B cell (primary cell): ENCODE measurements around the gene N4BP2.

Experiments
- EZH2 ChIP-seq: IDR thresholded peaks from 2 replicates; pipeline ENCODE4 v1.6.1; 2012; ENCODE audit warnings: borderline replicate concordance, low read depth, mild to moderate bottlenecking, moderate library complexity, low read length; ENCODE audit not compliant: insufficient read depth, poor library complexity, severe bottlenecking
- TF ChIP-seq, protein P1 (sequence below): fragments of 200-600 bp; IDR thresholded peaks from one replicate; pipeline ENCODE4 v1.8.0; 2022; ENCODE audit warnings: antibody characterized with exemption, mild to moderate bottlenecking

DNA sequence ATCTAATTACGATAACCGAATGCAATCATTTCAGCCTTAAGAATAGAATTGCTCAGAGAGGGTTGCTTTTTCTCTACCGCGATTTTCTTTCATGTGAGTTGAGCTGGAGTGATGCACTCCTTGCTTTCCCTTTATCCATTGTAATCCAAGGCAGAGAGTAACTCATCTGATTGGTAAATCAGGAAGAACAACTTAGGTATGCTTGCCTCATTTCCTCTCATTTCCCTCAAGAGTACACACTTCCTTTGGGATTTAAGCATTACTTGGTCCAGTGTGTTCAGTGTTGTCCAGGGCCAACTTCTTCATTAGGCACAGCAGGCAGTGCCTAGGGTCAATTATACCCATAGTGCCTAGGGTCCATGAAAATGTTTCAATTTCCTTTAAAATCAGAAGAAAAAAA, 15.7 kb upstream of the N4BP2 start:
- TF ChIP-seq, protein P1, sequence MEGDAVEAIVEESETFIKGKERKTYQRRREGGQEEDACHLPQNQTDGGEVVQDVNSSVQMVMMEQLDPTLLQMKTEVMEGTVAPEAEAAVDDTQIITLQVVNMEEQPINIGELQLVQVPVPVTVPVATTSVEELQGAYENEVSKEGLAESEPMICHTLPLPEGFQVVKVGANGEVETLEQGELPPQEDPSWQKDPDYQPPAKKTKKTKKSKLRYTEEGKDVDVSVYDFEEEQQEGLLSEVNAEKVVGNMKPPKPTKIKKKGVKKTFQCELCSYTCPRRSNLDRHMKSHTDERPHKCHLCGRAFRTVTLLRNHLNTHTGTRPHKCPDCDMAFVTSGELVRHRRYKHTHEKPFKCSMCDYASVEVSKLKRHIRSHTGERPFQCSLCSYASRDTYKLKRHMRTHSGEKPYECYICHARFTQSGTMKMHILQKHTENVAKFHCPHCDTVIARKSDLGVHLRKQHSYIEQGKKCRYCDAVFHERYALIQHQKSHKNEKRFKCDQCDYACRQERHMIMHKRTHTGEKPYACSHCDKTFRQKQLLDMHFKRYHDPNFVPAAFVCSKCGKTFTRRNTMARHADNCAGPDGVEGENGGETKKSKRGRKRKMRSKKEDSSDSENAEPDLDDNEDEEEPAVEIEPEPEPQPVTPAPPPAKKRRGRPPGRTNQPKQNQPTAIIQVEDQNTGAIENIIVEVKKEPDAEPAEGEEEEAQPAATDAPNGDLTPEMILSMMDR = no peak
- TF ChIP-seq EZH2 = no peak
